Common myeloid progenitor, CD34-positive (primary cell): ENCODE data around the gene SH3TC1.

Source experiments
- CTCF ChIA-PET: fragments of 350-600 bp; sonication (Branson Sonifier 250); formaldehyde crosslinking; loops from one replicate; lab custom pipeline; 2021; ENCODE audit warnings: antibody characterized with exemption; lab: Charles Lee
- POLR2A ChIA-PET: fragments of 350-600 bp; sonication (Branson Sonifier 250); formaldehyde crosslinking; loops from one replicate; lab custom pipeline; 2021; ENCODE audit warnings: antibody characterized with exemption; lab: Charles Lee
- DNase-seq, 3 donors: peaks; one replicate each; pipeline versions ENCODE4 v3.0.0 to v3.0.0-alpha.2; 2013
- H3K27ac ChIP-seq, 2 experiments: 1 replicate in 1 of 2; 2 replicates in 1 of 2; pipeline ENCODE4 v1.7.0; 2013; ENCODE audit warnings: inconsistent platforms in 2 of 2, low read length in 2 of 2, mild to moderate bottlenecking in 2 of 2, low read depth in 1 of 2, moderate library complexity in 1 of 2; ENCODE audit not compliant: severe bottlenecking in 2 of 2, insufficient read depth in 1 of 2, poor library complexity in 1 of 2
- H3K27me3 ChIP-seq, 5 experiments: replicated peaks in 2 of 5; 1 replicate in 3 of 5; 2 replicates in 2 of 5; pipeline versions ENCODE4 v1.6.1 to v1.7.0; 2013; ENCODE audit warnings: low read length in 4 of 5, mild to moderate bottlenecking in 2 of 5, moderate library complexity in 2 of 5, inconsistent platforms in 1 of 5; ENCODE audit not compliant: insufficient read depth in 5 of 5, control insufficient read depth in 4 of 5
- H3K36me3 ChIP-seq, 4 experiments: 1 replicate in 2 of 4; 2 replicates in 2 of 4; pipeline versions ENCODE4 v1.6.1 to v1.7.0; 2013; ENCODE audit warnings: low read length in 3 of 4, control low read depth in 1 of 4, mild to moderate bottlenecking in 1 of 4; ENCODE audit not compliant: control insufficient read depth in 4 of 4, insufficient read depth in 4 of 4
- H3K4me1 ChIP-seq, 4 experiments: 1 replicate in 3 of 4; 2 replicates in 1 of 4; pipeline versions ENCODE4 v1.6.1 to v1.7.1; 2013; ENCODE audit warnings: low read length in 3 of 4, mild to moderate bottlenecking in 3 of 4, control low read depth in 1 of 4, inconsistent platforms in 1 of 4, moderate library complexity in 1 of 4; ENCODE audit not compliant: control insufficient read depth in 4 of 4, insufficient read depth in 4 of 4; ENCODE audit errors: control extremely low read depth in 1 of 4
- H3K4me3 ChIP-seq, 7 experiments: 1 replicate in 4 of 7; 2 replicates in 3 of 7; pipeline versions ENCODE4 v1.5.1 to v1.7.0; 2013; ENCODE audit warnings: mild to moderate bottlenecking in 7 of 7, low read length in 6 of 7, moderate library complexity in 6 of 7, inconsistent platforms in 2 of 7, low read depth in 2 of 7, control low read depth in 1 of 7; ENCODE audit not compliant: insufficient read depth in 4 of 7, control insufficient read depth in 1 of 7; ENCODE audit errors: extremely low read depth in 1 of 7
- H3K9me3 ChIP-seq, 5 experiments: 1 replicate in 4 of 5; 2 replicates in 1 of 5; pipeline versions ENCODE4 v1.6.1 to v1.7.1; 2013; ENCODE audit warnings: low read length in 4 of 5, mild to moderate bottlenecking in 2 of 5, inconsistent platforms in 1 of 5, low read depth in 1 of 5, moderate library complexity in 1 of 5; ENCODE audit not compliant: control insufficient read depth in 4 of 5, insufficient read depth in 2 of 5; ENCODE audit errors: control extremely low read depth in 1 of 5
- WGBS: methylation state at CpG from one replicate; pipeline ENCODE4 v1.1.5; 2013; ENCODE audit not compliant: insufficient coverage; 5-methylcytosine and 5-hydroxymethylcytosine counted together

SH3TC1 gene

DNA sequence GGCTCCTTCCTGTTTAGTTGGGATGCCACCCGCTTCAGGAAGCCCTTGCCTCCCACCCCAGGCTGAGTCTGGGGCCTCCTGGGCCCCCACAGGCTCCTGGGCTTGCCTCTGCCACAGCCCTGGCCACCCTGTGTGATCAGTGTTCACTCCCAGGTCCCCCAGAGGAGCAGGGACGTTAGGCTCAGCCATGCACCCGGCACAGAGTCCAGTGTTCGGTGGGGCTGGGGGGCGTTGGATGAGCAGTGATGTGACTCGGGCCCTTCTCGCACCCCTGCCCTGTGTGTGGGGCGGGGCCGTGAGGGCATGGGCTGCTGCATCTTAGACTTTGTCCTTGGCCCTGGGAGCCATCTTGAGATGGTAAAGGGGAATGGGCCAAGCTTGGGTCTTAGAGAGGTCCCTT, 40.6 kb downstream of the SH3TC1 start:
- no peak for DNase-seq
- Histone ChIP-seq H3K36me3 (peaks cover under 1 to 77% (median 50%) of the 10 kb centered on the region in 4 experiments), H3K27me3 (no peaks in the 10 kb centered on the region), H3K4me1 (peaks cover 0 to 30% (median 20%) of the 10 kb centered on the region in 4 experiments), H3K4me3 (no peak overlapping the region), H3K27ac (no peak overlapping the region), H3K9me3 (no peaks in the 10 kb centered on the region)
- ChIA-PET POLR2A (no interaction called here), CTCF (interaction anchor here (1.4 to 1.9 kb wide), 6 partner anchors 13 to 166 kb away, joined by 3 to 9 read pairs (median 6); no protein-coding TSS in a partner anchor)
- WGBS: 95% methylated on average over 8 of the region's 9 CpGs

DNA sequence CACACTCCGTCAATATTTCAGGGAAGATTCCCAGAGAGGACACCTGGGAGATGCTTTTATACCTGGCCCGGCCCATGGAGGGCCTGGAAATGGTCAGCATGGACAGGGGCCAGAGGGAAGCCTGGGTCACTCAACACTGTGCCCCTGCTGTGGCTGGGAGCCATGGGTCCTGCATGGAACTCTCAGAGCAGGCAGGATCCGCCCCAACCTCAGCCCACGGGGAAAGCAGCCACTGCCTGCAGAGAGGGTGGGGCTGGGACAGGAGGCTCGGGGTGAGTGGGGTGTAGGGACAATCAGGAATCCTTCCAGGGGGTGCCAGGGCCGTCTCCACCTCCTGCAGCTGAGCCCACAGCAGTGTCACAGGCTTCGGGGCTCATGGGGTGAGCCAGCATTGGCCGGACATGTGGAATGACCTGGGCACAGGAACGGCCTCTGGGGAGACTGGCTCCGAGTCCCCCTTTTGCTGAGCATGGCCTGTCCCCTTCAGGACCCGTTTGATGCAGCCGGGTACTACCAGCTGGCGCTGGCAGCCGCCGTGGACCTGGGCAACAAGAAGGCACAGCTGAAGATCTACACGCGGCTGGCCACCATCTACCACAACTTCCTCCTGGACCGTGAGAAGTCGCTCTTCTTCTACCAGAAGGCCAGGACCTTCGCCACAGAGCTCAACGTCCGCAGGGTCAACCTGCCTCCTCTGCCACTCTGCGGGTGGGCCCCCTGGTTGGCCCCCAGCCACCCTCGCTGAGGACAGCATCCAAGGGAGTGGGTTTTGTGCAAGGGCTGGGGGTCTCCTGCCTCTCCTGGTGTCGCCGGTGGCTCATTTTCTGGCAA, 41.3 kb downstream of the SH3TC1 start:
- Histone ChIP-seq H3K36me3 (peaks cover 0 to 69% (median 44%) of the 10 kb centered on the region in 4 experiments), H3K4me3 (no peak overlapping the region), H3K4me1 (peaks cover 0 to 30% (median 21%) of the 10 kb centered on the region in 4 experiments), H3K27me3 (no peaks in the 10 kb centered on the region), H3K27ac (no peak overlapping the region), H3K9me3 (peaks cover 0 to under 1% (median 0%) of the 10 kb centered on the region in 5 experiments)
- DNase-seq: peak in 2 of 3 donors; percentile 56 to 59
- 79% methylated on average over 23 of the region's 26 CpGs for WGBS
- POLR2A ChIA-PET: no interaction called here
- CTCF ChIA-PET: interaction anchor here (0.6 to 1.9 kb wide), 16 partner anchors 8 to 167 kb away, joined by 3 to 10 read pairs (median 4); no protein-coding TSS in a partner anchor

DNA sequence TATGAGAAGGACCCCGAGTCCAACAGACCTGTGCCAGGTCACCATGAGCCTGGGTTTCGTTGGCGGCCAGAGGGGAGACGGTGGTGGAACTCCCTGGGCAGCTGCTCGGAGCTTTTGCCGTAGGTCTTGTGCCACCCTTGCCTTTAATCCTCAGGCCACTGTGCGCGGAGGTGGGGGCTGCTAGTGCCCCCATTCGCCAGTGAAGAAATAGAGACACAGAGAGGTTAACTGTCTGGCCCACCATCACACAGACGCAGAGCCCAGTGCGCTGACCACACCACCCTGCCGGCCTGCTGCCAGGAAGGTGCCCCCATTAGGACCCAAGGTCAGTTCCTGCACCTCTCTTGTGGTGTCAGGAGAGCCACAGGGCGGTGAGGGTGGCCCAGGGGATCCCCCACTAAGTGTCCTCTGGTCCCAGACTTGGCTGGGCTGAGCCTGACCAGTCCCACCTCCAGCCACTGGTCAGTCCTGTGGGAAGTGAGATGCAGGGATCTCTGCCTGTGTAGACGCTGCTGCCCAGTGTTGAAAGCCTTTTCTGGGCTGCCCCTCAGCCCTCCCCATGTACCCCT, 42.2 kb downstream of the SH3TC1 start:
- peaks cover 0 to 37% (median 21%) of the 10 kb centered on the region in 4 experiments for H3K4me1 ChIP-seq
- POLR2A ChIA-PET: interaction anchor here (1.2 kb wide), 1 partner anchor 170 kb away, joined by 4 read pairs; no protein-coding TSS in a partner anchor
- H3K9me3 ChIP-seq: peaks cover 0 to 4% (median 0%) of the 10 kb centered on the region in 5 experiments
- peaks cover 0 to 61% (median 38%) of the 10 kb centered on the region in 4 experiments for H3K36me3 ChIP-seq
- CTCF ChIA-PET: interaction anchor here (0.6 to 3.4 kb wide), 25 partner anchors 9 to 186 kb away, joined by 3 to 62 read pairs (median 4); no protein-coding TSS in a partner anchor
- 95% methylated on average over 13 of the region's 14 CpGs for WGBS
- H3K4me3 ChIP-seq: no peak overlapping the region
- no peak overlapping the region for H3K27ac ChIP-seq
- no peaks in the 10 kb centered on the region for H3K27me3 ChIP-seq
- DNase-seq: no peak

DNA sequence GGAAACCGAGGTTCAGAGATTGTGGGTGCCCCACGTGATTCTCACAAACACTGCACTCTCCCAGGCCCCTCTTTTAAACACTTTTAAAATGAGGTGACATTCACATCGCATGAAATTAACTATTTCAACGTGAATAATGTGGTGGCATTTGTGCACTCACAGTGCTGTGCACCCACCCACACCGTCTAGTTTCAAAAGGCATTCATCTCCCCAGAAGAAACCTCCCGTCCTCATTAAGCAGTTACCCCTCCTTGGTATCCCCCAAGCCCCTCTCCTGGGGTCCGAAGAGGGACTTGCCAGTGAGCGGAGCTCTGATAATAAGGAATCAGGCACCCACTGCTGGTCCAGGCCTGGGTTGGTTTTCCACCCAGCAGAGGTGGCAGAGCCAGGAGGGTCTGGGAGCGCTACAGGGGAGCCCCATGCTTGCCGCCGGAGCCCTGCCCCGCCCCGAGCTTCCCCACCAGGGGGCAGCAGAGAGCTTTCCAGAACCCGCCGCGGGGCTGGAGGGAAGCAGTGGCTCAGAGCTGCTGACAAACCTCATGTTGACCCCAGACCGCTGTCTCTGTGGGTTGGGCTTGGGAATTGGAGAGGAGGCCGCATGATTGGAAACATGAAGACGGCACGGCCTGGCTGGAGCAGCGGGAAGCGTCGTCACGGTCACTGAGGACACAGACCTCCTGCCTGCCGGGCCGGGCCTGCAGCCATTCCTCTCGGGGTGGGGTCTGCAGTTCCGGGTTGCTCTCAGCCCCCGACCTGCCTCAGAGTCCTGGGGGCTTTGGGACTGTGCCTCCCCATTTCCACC, 43.0 kb downstream of the SH3TC1 start:
- Histone ChIP-seq H3K4me3 (no peak overlapping the region), H3K36me3 (peaks cover 0 to 53% (median 34%) of the 10 kb centered on the region in 4 experiments), H3K27me3 (no peaks in the 10 kb centered on the region), H3K9me3 (peaks cover 0 to 4% (median 0%) of the 10 kb centered on the region in 5 experiments), H3K4me1 (peaks cover 0 to 33% (median 20%) of the 10 kb centered on the region in 4 experiments), H3K27ac (no peak overlapping the region)
- WGBS: 45% methylated on average over 25 of the region's 29 CpGs
- peak; percentile 64 to 83 (median 78) for DNase-seq
- ChIA-PET CTCF (interaction anchor here (0.8 to 3.4 kb wide), 26 partner anchors 8 to 198 kb away, joined by 3 to 62 read pairs (median 4); partner anchors contain the start of gene HTRA3), POLR2A (interaction anchor here (1.0 to 1.3 kb wide), 3 partner anchors 160 to 169 kb away, joined by 3 to 4 read pairs (median 3); no protein-coding TSS in a partner anchor)

DNA sequence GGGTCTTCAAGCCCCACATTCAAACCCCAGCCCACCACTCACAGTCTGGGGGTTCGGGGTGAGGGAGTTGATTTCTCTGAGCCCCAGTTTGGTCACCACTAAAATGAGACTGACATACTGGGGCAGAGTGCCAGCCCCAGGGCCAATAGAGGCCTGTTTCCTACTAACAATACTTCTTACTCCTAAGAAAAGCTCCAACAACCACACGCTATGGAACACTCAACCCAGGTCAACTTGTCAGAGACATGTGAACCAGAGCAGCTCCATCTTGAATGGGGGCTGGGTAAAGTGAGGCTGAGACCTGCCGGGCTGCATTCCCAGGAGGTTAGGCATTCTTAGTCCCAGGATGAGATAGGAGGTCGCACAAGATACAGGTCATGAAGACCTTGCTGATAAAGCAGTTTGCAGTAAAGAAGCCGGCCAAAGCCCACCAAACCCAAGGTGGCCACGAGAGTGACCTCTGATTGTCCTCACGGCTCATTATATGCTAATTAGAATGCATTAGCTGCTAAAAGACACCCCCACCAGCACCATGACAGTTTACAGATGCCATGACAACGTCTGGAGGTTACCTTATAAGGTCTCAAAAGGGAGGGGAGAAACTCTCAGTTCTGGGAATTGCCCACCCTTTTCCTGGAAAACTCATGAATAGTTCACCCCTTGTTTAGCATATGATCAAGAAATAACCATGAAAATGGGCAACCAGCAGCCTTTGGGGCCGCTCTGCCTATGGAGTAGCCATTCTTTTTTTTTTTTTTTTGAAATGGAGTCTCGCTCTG, 43.9 kb downstream of the SH3TC1 start:
- H3K4me3 ChIP-seq: no peak overlapping the region
- DNase-seq: no peak
- peaks cover 0 to 33% (median 20%) of the 10 kb centered on the region in 4 experiments for H3K4me1 ChIP-seq
- WGBS: 84% methylated on average over 6 of the region's 10 CpGs
- H3K9me3 ChIP-seq: peaks cover 0 to 4% (median 0%) of the 10 kb centered on the region in 5 experiments
- no peak overlapping the region for H3K27ac ChIP-seq
- peaks cover 0 to 45% (median 27%) of the 10 kb centered on the region in 4 experiments for H3K36me3 ChIP-seq
- ChIA-PET CTCF (interaction anchor here (0.6 to 3.4 kb wide), 26 partner anchors 7 to 197 kb away, joined by 3 to 62 read pairs (median 4); partner anchors contain the start of gene HTRA3), POLR2A (interaction anchor here (1.0 to 1.3 kb wide), 3 partner anchors 160 to 168 kb away, joined by 3 to 4 read pairs (median 3); no protein-coding TSS in a partner anchor)
- H3K27me3 ChIP-seq: no peaks in the 10 kb centered on the region
